Measurements from ENCODE around the gene MAP3K20. TPM values are rescaled to one million over a fixed set of nuclear protein-coding genes. Genes with fewer than 3 reads are reported as not detected.

The MAP3K20 gene
- total RNA-seq, 4 donors from 2014 or later: 24.1 to 34.5 (median 25.6) TPM

DNA sequence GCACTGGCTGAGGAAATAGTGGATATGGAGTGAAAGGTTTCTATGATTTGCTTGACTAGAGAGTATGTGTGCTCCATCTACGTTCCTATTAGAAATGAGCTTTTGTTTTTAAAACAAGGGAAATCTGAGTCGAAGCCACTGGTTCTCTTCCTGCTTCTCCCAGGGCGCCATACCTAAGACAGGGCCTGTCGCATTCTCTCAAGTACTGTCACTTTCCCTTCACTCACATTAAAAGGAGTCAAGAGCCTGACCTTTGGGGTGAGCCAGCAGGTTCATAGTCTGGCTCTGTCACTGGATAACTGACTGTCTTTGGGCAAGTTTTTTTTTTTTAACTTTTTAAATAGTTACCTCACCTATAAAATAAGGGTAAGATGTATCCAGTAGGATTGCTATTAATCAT is 121.0 kb downstream of the MAP3K20 start:
- Histone ChIP-seq H3K4me3 (replicated peaks in 1 of 3) (no peak overlapping the region), H3K27ac (peak overlapping the region; percentile 88 to 93 (median 92)), H3K27me3 (no peaks in the 10 kb centered on the region), H3K9me3 (no peaks in the 10 kb centered on the region), H3K36me3 (no peaks in the 10 kb centered on the region), H3K4me1 (peaks cover 47 to 64% of the 10 kb centered on the region in 2 donors)
- TF ChIP-seq, protein P1, sequence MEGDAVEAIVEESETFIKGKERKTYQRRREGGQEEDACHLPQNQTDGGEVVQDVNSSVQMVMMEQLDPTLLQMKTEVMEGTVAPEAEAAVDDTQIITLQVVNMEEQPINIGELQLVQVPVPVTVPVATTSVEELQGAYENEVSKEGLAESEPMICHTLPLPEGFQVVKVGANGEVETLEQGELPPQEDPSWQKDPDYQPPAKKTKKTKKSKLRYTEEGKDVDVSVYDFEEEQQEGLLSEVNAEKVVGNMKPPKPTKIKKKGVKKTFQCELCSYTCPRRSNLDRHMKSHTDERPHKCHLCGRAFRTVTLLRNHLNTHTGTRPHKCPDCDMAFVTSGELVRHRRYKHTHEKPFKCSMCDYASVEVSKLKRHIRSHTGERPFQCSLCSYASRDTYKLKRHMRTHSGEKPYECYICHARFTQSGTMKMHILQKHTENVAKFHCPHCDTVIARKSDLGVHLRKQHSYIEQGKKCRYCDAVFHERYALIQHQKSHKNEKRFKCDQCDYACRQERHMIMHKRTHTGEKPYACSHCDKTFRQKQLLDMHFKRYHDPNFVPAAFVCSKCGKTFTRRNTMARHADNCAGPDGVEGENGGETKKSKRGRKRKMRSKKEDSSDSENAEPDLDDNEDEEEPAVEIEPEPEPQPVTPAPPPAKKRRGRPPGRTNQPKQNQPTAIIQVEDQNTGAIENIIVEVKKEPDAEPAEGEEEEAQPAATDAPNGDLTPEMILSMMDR (IDR thresholded peaks at IDR 0.05): no peak
- TF ChIP-seq POLR2A (IDR thresholded peaks at IDR 0.05): no peak
- DNase-seq: no peak
- intact Hi-C loops (cut with DNase I): no loop called here
- WGBS, 2 donors: 74 to 82% methylated on average over 4 of the region's 4 CpGs

DNA sequence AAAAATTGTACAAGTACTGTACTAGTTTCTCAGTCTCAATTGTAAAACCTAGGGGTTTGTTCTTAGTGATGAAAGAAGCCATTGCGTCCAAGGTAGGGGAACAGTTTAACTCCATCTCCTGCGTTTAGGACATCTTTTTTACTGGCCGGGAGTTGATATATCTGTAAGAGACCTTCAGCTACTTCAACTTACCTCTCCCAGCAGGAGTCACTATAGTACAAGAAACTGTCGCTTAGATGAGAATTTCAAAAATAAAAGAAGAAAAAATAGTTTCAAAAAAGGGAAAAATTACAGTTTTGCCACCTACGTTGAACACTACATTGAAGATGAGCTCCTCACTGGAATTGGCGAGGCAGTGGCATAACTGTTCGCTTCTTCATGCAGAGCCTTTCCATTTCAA is 122.7 kb downstream of the MAP3K20 start:
- Histone ChIP-seq H3K4me1 (peaks cover 42 to 53% of the 10 kb centered on the region in 2 donors), H3K4me3 (replicated peaks in 1 of 3) (no peak overlapping the region), H3K36me3 (no peaks in the 10 kb centered on the region), H3K27ac (peak overlapping the region in 2 of 3 donors; percentile 76 to 85), H3K27me3 (no peaks in the 10 kb centered on the region), H3K9me3 (no peaks in the 10 kb centered on the region)
- no peak for DNase-seq
- WGBS, 2 donors: 96% methylated on average over 7 of the region's 7 CpGs
- no peak for TF ChIP-seq POLR2A (IDR thresholded peaks at IDR 0.05)
- TF ChIP-seq, protein P1 (IDR thresholded peaks at IDR 0.05): no peak
- intact Hi-C loops (cut with DNase I): no loop called here

DNA sequence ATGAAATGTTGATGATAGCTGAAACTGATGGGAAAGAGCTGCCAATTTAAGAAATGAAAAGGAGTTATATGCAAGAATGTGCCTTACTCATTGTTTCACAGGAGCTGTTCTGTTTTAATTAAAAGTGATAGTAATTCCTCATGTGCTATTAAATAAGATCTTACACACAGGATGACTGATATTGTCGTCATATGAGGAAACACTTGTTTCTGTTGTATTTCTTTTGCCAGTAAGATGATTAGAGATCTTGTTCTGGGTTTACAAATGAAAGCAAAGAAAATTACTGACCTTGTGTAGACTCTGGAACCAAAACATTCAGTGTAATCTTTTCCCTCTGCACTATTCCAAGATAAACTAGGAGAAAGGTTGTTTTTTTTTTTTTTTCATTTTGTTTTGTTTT is 123.6 kb downstream of the MAP3K20 start:
- TF ChIP-seq POLR2A (IDR thresholded peaks at IDR 0.05): no peak
- TF ChIP-seq, protein P1 (IDR thresholded peaks at IDR 0.05): no peak
- Histone ChIP-seq H3K4me1 (peaks cover 32 to 46% of the 10 kb centered on the region in 2 donors), H3K4me3 (replicated peaks in 1 of 3) (no peak overlapping the region), H3K27ac (peak overlapping the region; percentile 35 to 85 (median 76)), H3K36me3 (no peaks in the 10 kb centered on the region), H3K27me3 (no peaks in the 10 kb centered on the region), H3K9me3 (no peaks in the 10 kb centered on the region)
- 20 to 27% methylated on average over 1 of the region's 1 CpG for WGBS, 2 donors
- intact Hi-C loops (cut with DNase I): no loop called here
- no peak for DNase-seq

DNA sequence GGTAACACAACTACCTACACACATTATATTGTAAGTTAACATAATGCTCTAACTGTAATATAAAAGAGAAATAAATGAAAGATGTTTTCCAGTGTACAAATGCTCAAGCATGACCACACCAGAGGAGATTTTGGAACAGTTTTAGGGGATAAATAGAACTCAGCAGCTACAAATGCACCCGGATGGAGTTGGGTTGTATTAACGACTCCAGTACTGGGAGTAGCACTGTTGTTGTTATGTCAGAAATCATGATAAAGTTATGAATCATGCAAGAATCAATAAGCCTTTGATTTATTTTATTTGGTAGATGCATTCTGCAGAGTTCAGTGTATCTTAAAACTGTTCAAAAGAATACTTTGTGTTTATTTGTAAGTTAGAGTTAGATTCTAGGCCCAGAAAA is 126.9 kb downstream of the MAP3K20 start:
- intact Hi-C loops (cut with DNase I): no loop called here
- H3K27me3 ChIP-seq: no peaks in the 10 kb centered on the region
- H3K4me1 ChIP-seq: peaks cover 30 to 35% of the 10 kb centered on the region in 2 donors
- DNase-seq: no peak
- no peak overlapping the region for H3K4me3 ChIP-seq (replicated peaks in 1 of 3)
- no peaks in the 10 kb centered on the region for H3K9me3 ChIP-seq
- WGBS, 2 donors: 84 to 85% methylated on average over 2 of the region's 2 CpGs
- TF ChIP-seq, protein P1 (IDR thresholded peaks at IDR 0.05): no peak
- TF ChIP-seq POLR2A (IDR thresholded peaks at IDR 0.05): no peak
- H3K27ac ChIP-seq: peak overlapping the region in 2 of 3 donors; percentile 41 to 68
- H3K36me3 ChIP-seq: no peaks in the 10 kb centered on the region

DNA sequence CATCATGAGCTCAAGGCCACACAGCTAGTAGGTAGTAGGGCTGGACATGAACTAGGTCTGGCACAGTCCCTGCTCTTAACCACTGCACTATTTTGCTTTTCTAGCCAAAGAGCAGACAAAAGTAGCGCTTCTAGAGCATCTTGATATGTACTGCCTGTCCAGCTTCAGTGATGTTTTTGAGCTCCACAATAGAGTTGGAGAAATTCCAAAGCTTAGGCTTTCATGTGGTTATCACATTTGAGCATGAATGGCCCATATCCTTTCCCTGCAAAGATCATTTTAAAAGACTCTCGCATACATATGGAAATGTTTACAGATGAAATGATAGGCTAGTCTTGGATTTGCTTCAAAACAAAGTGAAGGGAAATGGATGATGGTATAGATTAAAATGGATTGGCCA is 128.7 kb downstream of the MAP3K20 start:
- TF ChIP-seq POLR2A (IDR thresholded peaks at IDR 0.05): no peak
- TF ChIP-seq, protein P1 (IDR thresholded peaks at IDR 0.05): no peak
- Histone ChIP-seq H3K36me3 (no peaks in the 10 kb centered on the region), H3K4me1 (peaks cover 23 to 28% of the 10 kb centered on the region in 2 donors), H3K27ac (peak overlapping the region in 1 of 3 donors; percentile 51), H3K4me3 (replicated peaks in 1 of 3) (no peak overlapping the region), H3K27me3 (no peaks in the 10 kb centered on the region), H3K9me3 (no peaks in the 10 kb centered on the region)
- DNase-seq: no peak
- intact Hi-C loops (cut with DNase I): no loop called here
- 44 to 45% methylated on average over 2 of the region's 2 CpGs for WGBS, 2 donors

Data from thyroid gland (tissue), 4 donors.